Right lobe of liver (tissue), 6 donors: ENCODE measurements around the gene BAZ2A. TPM values are rescaled to one million over a fixed set of nuclear protein-coding genes. Genes with fewer than 3 reads are reported as not detected.

Experiments used
- ATAC-seq, 4 donors: fragments of 200-7000 bp; cut with Tn5 transposase; one replicate each; pipeline ENCODE4 v1.9.1; 2020; ENCODE audit warnings: mild to moderate bottlenecking in 4 of 4, moderate library complexity in 4 of 4
- DNase-seq, 3 donors: peaks; one replicate each; pipeline ENCODE4 v3.0.0-alpha.2; 2020
- H3K27ac ChIP-seq, 3 donors: fragments of 200-600 bp; one replicate each; pipeline ENCODE4 v1.8.0; 2022
- H3K27me3 ChIP-seq, 2 donors: fragments of 200-600 bp; one replicate each; pipeline ENCODE4 v1.8.0; 2022
- H3K36me3 ChIP-seq, 4 donors: fragments of 200-600 bp; sonication (generic) in 1 of 4; one replicate each; pipeline versions ENCODE4 v1.5.1 to v1.8.0; 2017 to 2022; ENCODE audit warnings: control low read depth in 1 of 4
- H3K4me1 ChIP-seq, 4 donors: fragments of 200-600 bp; sonication (generic) in 1 of 4; one replicate each; pipeline versions ENCODE4 v1.5.1 to v1.8.0; 2017 to 2022; ENCODE audit warnings: control low read depth in 1 of 4
- H3K4me3 ChIP-seq, 3 donors: fragments of 200-600 bp; one replicate each; pipeline ENCODE4 v1.8.0; 2022
- H3K9me3 ChIP-seq, 4 donors: fragments of 200-600 bp; sonication (generic) in 1 of 4; one replicate each; pipeline versions ENCODE4 v1.5.1 to v1.8.0; 2017 to 2022; ENCODE audit warnings: control low read depth in 1 of 4
- POLR2A ChIP-seq: fragments of 450-650 bp; IDR thresholded peaks from one replicate; pipeline ENCODE4 v1.6.1; 2017; ENCODE audit warnings: antibody characterized with exemption, mild to moderate bottlenecking
- WGBS: methylation state at CpG from one replicate; pipeline ENCODE4 v1.1.6; 2018; ENCODE audit warnings: low coverage, low lambda C conversion rate; ENCODE audit not compliant: insufficient coverage; ENCODE audit errors: missing lambda C conversion rate; 5-methylcytosine and 5-hydroxymethylcytosine counted together
- intact Hi-C, 2 donors: fragments of 100-400 bp; cut with DNase I; formaldehyde crosslinking; loops; one replicate each; pipeline versions ENCODE4 v1.11.2 to v1.14.1; 2022
- total RNA-seq, 6 experiments: library from RNA; depleted of rRNA in 2 of 6; stranded (reverse); fragments of >200 nt in 2 of 6; fragmentation: NEBNext Ultra II Directional in 3 of 6; extraction: Animal tissue kit (Norgen Biotek cat#: 25700) in 3 of 6; gene quantifications; one replicate each; pipeline versions ENCODE4 v1.1.0 to v1.2.4, GENCODE V29; 2016 to 2023
- TF ChIP-seq, protein P1 (sequence below), 4 donors: fragments of 200-600 bp in 3 of 4; fragments of 450-650 bp in 1 of 4; IDR thresholded peaks; one replicate each; pipeline versions ENCODE4 v1.5.1 to v1.8.0; 2016 to 2022; ENCODE audit warnings: antibody characterized with exemption in 4 of 4, mild to moderate bottlenecking in 2 of 4
- donor health status: DM: no; HTN: yes; CAD: no.
- donor health status: DM: no; HTN: no; CAD: no.
- donor health status: DM: no; HTN: no; CAD: no.
- donor health status: DM: no; HTN: yes; CAD: no.
- donor health status: DM: no; HTN: yes; CAD: no.

The BAZ2A gene
- total RNA-seq, 6 experiments from 2014 or later: 21.8 to 45.7 (median 33.4) TPM

DNA sequence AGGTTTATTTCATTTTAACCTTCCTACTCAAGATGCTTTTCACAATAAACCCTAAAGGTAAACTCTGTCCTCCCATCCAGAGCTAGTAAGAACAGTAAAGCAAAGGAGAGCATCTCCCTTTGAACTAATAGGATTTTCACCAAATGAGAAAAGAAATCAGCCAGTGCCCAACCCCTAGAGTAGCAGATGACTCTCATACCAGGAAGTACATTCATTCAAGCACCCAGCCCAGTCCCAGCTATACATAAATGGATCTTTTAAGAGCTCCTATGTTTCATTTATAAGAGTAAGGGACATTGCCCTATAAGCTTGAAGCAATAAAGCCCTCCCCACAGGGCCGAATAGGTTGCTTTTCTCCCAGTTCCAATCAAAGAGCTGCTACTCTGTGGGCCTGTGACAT, 7.6 kb downstream of the BAZ2A start:
- H3K4me3 ChIP-seq: no peak overlapping the region
- H3K27me3 ChIP-seq: no peaks in the 10 kb centered on the region
- ATAC-seq (no peak), DNase-seq (no peak)
- peaks cover 0 to 31% (median 2%) of the 10 kb centered on the region in 4 donors for H3K36me3 ChIP-seq
- TF ChIP-seq, protein P1, sequence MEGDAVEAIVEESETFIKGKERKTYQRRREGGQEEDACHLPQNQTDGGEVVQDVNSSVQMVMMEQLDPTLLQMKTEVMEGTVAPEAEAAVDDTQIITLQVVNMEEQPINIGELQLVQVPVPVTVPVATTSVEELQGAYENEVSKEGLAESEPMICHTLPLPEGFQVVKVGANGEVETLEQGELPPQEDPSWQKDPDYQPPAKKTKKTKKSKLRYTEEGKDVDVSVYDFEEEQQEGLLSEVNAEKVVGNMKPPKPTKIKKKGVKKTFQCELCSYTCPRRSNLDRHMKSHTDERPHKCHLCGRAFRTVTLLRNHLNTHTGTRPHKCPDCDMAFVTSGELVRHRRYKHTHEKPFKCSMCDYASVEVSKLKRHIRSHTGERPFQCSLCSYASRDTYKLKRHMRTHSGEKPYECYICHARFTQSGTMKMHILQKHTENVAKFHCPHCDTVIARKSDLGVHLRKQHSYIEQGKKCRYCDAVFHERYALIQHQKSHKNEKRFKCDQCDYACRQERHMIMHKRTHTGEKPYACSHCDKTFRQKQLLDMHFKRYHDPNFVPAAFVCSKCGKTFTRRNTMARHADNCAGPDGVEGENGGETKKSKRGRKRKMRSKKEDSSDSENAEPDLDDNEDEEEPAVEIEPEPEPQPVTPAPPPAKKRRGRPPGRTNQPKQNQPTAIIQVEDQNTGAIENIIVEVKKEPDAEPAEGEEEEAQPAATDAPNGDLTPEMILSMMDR (IDR thresholded peaks at IDR 0.05): no peak
- TF ChIP-seq POLR2A: no peak
- no CpG with 5 or more reads among the region's 1 CpG for WGBS
- H3K4me1 ChIP-seq: peaks cover 0 to 13% (median 2%) of the 10 kb centered on the region in 4 donors
- intact Hi-C loops: no loop called here
- no peak overlapping the region for H3K27ac ChIP-seq
- H3K9me3 ChIP-seq: no peaks in the 10 kb centered on the region

DNA sequence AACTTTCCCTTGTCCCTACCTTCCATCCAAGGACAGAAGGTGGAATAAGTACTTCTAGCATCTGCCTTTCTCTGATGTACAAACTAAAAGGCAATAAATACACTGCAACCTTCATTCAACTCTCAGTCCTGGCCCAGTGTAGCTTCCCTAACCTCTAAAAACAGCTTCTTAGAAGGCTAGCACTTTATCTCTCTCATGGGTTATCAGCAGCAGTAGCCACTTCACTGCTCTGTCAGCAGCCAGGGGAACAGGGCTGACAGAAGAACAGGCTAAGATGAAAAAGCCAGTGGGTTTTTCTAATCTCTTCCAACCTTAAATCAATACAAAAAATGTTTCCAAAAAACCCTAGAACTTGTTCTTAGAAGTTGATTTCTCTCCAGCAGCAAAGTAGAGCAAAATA, 13.2 kb downstream of the BAZ2A start:
- Histone ChIP-seq H3K9me3 (no peaks in the 10 kb centered on the region), H3K4me3 (no peak overlapping the region), H3K27ac (no peak overlapping the region), H3K36me3 (peaks cover 12 to 80% (median 34%) of the 10 kb centered on the region in 4 donors), H3K27me3 (no peaks in the 10 kb centered on the region), H3K4me1 (no peaks in the 10 kb centered on the region)
- intact Hi-C loops: no loop called here
- DNase-seq (no peak), ATAC-seq (no peak)
- no peak for TF ChIP-seq POLR2A
- TF ChIP-seq, protein P1 (IDR thresholded peaks at IDR 0.05): no peak

DNA sequence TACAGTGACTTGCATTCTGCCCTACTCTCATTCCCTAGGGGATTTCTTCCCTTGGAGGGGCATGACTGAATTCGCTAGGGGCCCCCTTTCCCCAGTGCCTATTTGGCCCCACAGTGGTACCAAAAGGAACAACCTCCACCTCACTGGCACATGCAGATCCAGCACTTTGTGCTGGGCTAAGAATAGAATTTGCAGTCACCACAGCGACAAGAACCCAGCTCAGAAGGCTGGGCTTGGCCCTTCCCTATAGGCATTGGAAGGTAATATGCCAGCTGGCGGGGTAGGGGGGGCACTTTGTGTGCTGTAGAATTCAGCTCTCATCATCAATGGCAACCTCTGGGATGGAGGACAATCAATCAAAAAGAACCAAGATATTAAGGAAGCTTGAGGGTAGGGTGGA, 13.9 kb downstream of the BAZ2A start:
- no peaks in the 10 kb centered on the region for H3K27me3 ChIP-seq
- 100% methylated on average over 2 of the region's 3 CpGs for WGBS
- ATAC-seq (no peak), DNase-seq (no peak)
- TF ChIP-seq, protein P1 (IDR thresholded peaks at IDR 0.05): no peak
- TF ChIP-seq POLR2A: no peak
- peaks cover 13 to 84% (median 39%) of the 10 kb centered on the region in 4 donors for H3K36me3 ChIP-seq
- no peak overlapping the region for H3K27ac ChIP-seq
- no peaks in the 10 kb centered on the region for H3K9me3 ChIP-seq
- no peak overlapping the region for H3K4me3 ChIP-seq
- intact Hi-C loops: no loop called here
- H3K4me1 ChIP-seq: no peaks in the 10 kb centered on the region

DNA sequence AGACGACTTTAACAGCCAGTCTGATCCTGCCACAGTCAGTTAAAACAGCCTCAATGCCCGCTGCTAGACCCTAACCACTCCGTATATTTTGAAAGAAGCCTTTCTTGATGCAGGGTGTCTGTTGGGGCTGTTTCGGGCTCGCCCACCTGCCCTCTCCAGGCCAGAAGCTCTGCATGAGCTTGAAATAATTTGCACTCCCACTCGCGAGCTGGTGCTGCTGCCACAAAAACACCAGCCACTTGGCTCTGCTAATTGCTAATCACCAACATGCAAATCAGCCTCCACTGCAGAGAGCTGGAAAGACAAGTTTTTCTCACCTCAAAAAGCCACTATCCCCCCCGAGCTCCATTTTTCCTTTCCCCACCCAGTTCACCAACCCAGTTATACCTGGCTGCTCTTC, 15.5 kb downstream of the BAZ2A start:
- ATAC-seq (no peak), DNase-seq (no peak)
- H3K27ac ChIP-seq: no peak overlapping the region
- no peaks in the 10 kb centered on the region for H3K4me1 ChIP-seq
- peaks cover 15 to 86% (median 54%) of the 10 kb centered on the region in 4 donors for H3K36me3 ChIP-seq
- H3K9me3 ChIP-seq: no peaks in the 10 kb centered on the region
- TF ChIP-seq POLR2A: no peak
- TF ChIP-seq, protein P1 (IDR thresholded peaks at IDR 0.05): no peak
- intact Hi-C loops: no loop called here
- H3K4me3 ChIP-seq: no peak overlapping the region
- no peaks in the 10 kb centered on the region for H3K27me3 ChIP-seq
- 76% methylated on average over 4 of the region's 8 CpGs for WGBS

DNA sequence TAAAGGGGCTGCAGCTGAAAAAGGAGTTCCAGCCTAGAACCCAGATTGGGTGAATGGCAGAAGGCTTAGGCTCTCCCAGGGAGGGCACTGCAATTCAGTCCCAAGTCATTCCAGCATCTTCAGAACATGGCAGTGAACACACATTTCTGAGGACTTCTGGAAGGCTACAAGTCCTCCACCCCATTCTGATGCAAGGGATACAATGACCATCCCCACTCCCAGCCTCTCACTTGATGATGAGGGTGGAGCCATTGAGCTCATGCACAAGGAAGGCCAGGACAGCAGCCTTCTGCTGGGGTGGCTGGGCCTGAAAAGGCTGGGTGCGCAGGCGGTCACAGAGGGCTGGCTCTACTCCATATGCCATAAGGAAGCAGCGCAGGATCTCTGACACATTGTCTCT, 25.8 kb downstream of the BAZ2A start:
- Histone ChIP-seq H3K4me1 (no peaks in the 10 kb centered on the region), H3K4me3 (no peak overlapping the region), H3K36me3 (peaks cover 46 to 100% (median 79%) of the 10 kb centered on the region in 4 donors), H3K9me3 (no peaks in the 10 kb centered on the region), H3K27ac (no peak overlapping the region), H3K27me3 (no peaks in the 10 kb centered on the region)
- intact Hi-C loops: no loop called here
- ATAC-seq: peak in 1 of 4 donors; percentile 16
- DNase-seq: no peak
- TF ChIP-seq, protein P1 (IDR thresholded peaks at IDR 0.05): no peak
- no peak for TF ChIP-seq POLR2A
- 100% methylated on average over 1 of the region's 3 CpGs for WGBS
